BE2C (cell line): ENCODE measurements around the gene CCDC183.
"Not testable (repeated sequence)": the region's sequence is repeated elsewhere in the genome, so short reads cannot be mapped to it uniquely, and the experiment has no call there.

ENCODE experiments used
- DNase-seq: peaks from one replicate; pipeline ENCODE4 v3.0.0-alpha.2; 2020
- H3K27me3 ChIP-seq: fragments of 250-450 bp; sonication (Bioruptor Pico); 2 replicates; pipeline ENCODE4 v1.5.1; 2020; ENCODE audit warnings: mild to moderate bottlenecking
- H3K36me3 ChIP-seq: fragments of 250-450 bp; sonication (Bioruptor Pico); 2 replicates; pipeline ENCODE4 v1.5.1; 2020; ENCODE audit warnings: mild to moderate bottlenecking
- H3K4me1 ChIP-seq: fragments of 250-450 bp; sonication (Bioruptor Pico); 2 replicates; pipeline ENCODE4 v1.5.1; 2020
- H3K4me3 ChIP-seq: 2 replicates; pipeline ENCODE4 v1.5.1; 2011; ENCODE audit warnings: low read depth, low read length
- H3K9me3 ChIP-seq: fragments of 250-450 bp; sonication (Bioruptor Pico); 2 replicates; pipeline ENCODE4 v1.5.1; 2020
- TF ChIP-seq, protein P1 (sequence below): IDR thresholded peaks from 2 replicates; pipeline ENCODE4 v1.5.1; 2012; ENCODE audit warnings: mild to moderate bottlenecking, low read depth, low read length

CCDC183 gene

DNA sequence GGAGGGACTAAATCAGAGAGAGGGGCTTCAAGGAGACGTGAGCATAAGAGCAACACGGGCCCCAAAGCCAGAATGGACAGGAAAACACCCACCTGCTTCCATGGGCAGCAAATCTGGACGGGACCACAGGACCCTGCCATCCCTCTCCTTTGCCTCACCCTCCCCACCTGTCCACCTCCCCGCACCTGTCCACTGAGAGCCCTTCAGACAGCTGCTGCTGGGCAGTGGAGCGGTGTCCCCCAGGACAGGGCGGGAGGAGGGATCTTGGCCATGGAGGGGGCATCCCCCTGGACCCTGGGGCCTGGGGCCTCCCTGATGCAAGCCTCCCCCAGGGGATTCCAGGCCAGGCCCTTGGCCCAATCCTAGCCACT, 2.6 kb downstream of the CCDC183 start:
- Histone ChIP-seq H3K4me3 (no peak overlapping the region), H3K36me3 (no peaks in the 10 kb centered on the region), H3K4me1 (peaks cover 36% of the 10 kb centered on the region), H3K27me3 (no peaks in the 10 kb centered on the region; the same call in 1 of the 2 replicates), H3K9me3 (no peaks in the 10 kb centered on the region)
- no peak for DNase-seq
- TF ChIP-seq, protein P1, sequence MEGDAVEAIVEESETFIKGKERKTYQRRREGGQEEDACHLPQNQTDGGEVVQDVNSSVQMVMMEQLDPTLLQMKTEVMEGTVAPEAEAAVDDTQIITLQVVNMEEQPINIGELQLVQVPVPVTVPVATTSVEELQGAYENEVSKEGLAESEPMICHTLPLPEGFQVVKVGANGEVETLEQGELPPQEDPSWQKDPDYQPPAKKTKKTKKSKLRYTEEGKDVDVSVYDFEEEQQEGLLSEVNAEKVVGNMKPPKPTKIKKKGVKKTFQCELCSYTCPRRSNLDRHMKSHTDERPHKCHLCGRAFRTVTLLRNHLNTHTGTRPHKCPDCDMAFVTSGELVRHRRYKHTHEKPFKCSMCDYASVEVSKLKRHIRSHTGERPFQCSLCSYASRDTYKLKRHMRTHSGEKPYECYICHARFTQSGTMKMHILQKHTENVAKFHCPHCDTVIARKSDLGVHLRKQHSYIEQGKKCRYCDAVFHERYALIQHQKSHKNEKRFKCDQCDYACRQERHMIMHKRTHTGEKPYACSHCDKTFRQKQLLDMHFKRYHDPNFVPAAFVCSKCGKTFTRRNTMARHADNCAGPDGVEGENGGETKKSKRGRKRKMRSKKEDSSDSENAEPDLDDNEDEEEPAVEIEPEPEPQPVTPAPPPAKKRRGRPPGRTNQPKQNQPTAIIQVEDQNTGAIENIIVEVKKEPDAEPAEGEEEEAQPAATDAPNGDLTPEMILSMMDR = no peak

DNA sequence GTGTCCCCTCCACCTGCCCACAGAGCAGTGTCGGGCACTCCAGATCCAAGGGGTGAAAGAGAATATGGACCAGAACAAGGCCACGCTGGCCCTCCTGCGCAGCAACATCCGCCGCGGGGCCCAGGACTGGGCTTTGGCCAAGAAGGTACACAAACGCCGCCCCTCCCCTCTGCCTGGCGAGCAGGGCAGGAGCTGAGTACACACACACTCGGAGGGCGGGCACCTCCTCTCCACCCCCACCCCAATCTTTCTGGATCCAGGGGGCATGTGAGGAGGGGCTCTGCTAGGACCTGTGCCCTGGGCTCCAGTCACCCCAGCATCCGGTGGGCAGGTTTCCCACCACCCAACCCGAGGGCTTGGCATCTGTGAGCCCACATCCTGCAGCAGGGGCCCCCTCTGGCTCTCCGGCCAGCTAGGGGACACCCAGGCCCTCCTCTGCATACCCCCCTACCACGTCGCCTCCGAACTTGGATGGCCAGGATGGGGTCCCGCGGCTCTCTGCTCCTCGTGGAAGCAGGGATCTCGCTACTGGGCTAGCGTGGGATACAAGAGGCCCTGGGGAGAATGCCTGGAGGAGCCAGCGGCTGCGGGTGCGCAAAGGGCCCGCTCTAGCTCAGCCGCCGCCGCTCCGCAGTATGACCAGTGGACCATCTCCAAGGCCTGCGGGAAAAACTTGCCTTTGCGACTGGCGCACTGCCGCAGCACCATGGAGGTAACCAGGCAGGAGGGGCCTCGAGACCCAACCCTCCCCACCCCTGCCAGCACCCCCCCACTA, 3.1 kb downstream of the CCDC183 start:
- H3K27me3 ChIP-seq = no peaks in the 10 kb centered on the region; the same call in 1 of the 2 replicates
- TF ChIP-seq, protein P1 = no peak
- DNase-seq = no peak
- no peaks in the 10 kb centered on the region for H3K9me3 ChIP-seq
- peak overlapping the region; percentile 48 for H3K4me3 ChIP-seq
- peaks cover 36% of the 10 kb centered on the region for H3K4me1 ChIP-seq
- H3K36me3 ChIP-seq = no peaks in the 10 kb centered on the region

DNA sequence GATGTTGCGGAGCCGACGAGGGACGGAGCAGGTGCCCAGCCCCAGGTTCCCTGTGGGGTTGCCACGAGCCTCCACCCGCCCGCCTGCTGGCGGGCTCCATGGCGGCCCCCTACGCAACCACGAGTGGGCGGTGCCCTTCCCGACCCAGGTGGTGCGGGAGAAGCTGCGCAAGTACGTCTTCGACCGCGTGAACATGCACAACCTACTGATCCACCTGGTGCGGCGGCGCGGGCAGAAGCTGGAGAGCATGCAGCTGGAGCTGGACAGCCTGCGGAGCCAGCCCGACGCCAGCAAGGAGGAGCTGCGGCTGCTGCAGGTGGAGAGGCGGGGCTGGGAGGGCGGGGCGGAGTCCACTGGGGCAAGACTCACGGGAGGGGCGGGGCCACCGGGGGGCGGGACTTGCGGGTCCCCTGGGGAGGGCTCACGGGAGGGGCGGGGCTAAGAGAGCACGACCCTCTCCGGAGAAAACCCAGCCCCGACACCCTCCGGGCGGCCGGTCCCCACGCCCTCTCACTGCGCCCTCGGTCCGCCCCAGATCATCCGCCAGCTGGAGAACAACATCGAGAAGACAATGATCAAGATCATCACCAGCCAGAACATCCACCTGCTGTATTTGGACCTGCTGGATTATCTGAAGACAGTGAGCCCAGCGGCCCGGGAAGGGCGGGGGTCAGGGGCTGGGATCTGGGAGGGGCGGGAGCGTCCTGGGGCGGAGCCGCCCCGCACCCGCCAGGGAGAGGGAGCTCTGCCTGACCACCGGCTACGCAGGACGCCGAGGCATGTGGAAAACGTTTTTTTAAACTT, 3.9 kb downstream of the CCDC183 start:
- no peaks in the 10 kb centered on the region for H3K9me3 ChIP-seq
- TF ChIP-seq, protein P1 = no peak
- H3K36me3 ChIP-seq = no peaks in the 10 kb centered on the region
- H3K4me3 ChIP-seq = peak overlapping the region; percentile 53
- DNase-seq = peak; percentile 92
- H3K27me3 ChIP-seq = no peaks in the 10 kb centered on the region; the same call in 1 of the 2 replicates
- H3K4me1 ChIP-seq = peaks cover 36% of the 10 kb centered on the region

DNA sequence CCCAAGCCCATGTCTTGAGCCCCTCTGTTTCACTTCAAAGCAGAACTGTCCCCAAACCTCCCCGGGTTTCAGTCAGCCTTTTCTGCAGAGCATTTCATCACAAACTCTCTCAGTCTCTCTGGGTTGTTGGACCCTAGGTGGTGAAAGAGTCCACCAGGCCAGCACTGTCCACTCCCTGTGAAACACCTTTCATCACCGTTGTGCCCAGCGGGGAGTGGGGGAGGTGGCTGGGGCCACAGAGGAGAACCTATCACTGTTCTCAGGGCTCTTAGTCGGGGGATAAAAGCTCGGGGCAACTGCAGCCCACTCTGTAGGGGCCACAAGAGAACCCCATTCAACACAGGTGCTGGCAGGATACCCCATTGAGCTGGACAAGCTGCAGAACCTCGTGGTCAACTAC, 6.2 kb downstream of the CCDC183 start:
- no peaks in the 10 kb centered on the region for H3K27me3 ChIP-seq
- no peaks in the 10 kb centered on the region for H3K36me3 ChIP-seq
- DNase-seq = no peak
- peaks cover 17% of the 10 kb centered on the region for H3K4me1 ChIP-seq
- H3K4me3 ChIP-seq = no peak overlapping the region
- no peaks in the 10 kb centered on the region for H3K9me3 ChIP-seq
- TF ChIP-seq, protein P1 = no peak

DNA sequence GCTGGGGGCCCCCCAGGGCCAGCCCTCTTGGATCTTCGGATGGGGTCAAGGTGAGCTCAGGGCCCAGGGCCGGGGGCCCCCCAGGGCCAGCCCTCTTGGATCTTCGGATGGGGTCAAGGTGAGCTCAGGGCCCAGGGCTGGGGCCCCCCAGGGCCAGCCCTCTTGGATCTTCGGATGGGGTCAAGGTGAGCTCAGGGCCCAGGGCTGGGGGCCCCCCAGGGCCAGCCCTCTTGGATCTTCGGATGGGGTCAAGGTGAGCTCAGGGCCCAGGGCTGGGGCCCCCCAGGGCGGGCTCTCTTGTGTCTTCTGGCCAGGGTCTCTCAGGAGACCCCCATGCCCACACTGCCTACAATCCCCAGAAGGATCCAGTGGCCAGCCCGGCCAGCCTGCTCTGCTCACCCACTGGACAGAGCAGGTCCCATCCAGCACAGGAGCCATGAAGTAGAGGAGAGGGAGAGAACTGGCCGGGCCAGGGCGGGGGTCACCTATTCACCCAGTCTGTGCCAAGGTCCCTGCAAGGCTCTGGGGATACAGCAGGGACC, 6.9 kb downstream of the CCDC183 start:
- H3K4me3 ChIP-seq, H3K9me3 ChIP-seq, DNase-seq, H3K36me3 ChIP-seq, H3K27me3 ChIP-seq: not testable (repeated sequence)
- peaks cover 12% of the 10 kb centered on the region for H3K4me1 ChIP-seq

DNA sequence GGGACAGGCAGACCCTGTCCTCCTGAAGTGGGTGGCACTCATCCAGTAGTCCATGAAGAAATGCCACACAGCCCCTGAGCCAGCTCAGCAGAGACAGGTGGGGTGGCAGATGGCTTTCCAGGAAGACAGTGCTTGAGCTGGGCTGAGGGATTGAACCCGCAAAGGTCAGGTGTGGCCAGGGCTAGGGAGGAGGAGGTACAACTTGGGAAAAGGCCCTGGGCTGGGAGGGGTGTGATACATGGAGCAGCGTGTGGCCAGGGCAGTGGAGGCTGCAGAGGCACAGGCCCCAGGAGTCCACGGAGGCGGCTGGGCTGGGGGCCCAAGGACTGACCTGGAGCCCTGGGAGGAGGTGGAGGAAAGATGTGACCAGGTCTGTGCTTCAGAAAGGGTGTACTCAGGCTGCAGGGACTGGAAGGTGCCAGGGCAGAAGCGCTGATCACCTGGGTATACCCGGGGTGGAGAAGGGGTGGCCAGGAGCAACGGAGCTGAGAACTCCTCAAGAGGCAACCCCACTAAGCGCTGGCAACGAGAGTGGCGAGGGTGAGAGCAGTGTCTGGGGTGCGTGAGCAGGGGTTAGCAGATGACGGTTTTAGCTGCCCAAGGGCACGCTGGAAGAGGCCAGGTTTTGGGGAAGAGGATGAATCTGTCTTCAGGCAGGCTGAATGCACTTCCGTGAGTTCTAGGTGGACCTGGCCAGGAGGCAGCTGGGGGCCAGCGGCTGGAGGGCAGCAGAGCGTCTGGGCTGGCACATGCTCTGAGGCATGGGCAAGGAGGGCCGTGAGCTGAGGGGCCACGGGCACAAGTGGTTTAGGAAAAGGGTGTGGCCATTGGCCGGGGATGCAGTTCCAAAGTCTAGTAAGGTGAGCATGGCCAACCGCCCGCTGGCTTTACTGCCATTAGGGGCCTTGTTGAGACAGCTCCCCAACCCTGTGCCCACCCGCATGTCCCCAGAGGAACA, 7.7 kb downstream of the CCDC183 start:
- Histone ChIP-seq H3K36me3 (peaks cover 3% of the 10 kb centered on the region), H3K27me3 (no peaks in the 10 kb centered on the region), H3K9me3 (no peaks in the 10 kb centered on the region), H3K4me3 (no peak overlapping the region), H3K4me1 (peaks cover 12% of the 10 kb centered on the region)
- no peak for DNase-seq
- TF ChIP-seq, protein P1 = no peak
